Activated CD4-positive, alpha-beta T cell treated with anti-CD3 and anti-CD28 coated beads, Interleukin-2, amount 50 U/mL, for 48 hours (primary cell): ENCODE measurements around the gene TNFAIP2.
A peak's percentile ranks its signal among the peaks of the same experiment; 100 is the strongest.
"Not testable (repeated sequence)": the region's sequence is repeated elsewhere in the genome, so short reads cannot be mapped to it uniquely, and the experiment has no call there.

ENCODE experiments used
- DNase-seq, 2 experiments: peaks; one replicate each; pipeline ENCODE4 v3.0.0-alpha.2; 2020

The TNFAIP2 gene

DNA sequence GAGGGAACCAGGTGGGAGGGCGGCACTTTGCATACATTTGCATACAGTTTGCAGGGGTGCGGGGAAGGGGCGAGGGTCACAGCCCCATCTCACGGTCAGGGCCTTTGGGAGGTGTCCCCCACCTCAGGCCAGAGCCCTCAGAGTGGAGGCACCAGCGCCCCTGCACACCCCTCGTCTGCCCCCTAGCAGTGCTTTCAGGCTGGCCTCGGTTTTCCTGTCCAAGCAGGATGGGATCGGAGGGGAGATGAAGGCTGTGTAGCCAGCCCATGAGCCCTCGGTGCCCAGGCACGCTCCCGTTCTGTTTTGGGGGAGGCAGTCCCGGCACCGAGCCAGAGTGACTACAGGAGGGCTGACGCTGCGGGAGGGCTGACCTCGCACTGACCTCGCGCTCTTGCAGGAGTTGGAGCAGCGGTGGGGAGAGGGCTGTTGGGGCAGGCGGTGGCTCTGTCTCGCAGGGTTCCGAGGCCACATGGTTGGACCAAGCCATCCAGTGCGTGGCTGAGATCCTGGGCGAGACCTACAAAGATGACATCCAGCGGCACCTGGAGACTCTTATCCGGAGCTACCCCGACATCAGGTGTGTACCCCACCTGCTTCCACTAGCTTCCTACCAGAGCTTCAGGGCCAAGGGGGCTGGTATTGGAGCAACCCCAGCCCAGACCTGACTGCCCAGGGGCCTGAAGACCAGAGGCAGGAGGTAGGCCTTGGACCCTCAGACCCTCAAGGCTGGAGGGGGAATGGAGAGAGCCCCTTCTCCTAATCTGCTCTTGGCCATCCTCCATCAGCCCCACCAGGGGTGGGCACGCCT, 15.1 kb upstream of the TNFAIP2 start:
- DNase-seq = no peak

DNA sequence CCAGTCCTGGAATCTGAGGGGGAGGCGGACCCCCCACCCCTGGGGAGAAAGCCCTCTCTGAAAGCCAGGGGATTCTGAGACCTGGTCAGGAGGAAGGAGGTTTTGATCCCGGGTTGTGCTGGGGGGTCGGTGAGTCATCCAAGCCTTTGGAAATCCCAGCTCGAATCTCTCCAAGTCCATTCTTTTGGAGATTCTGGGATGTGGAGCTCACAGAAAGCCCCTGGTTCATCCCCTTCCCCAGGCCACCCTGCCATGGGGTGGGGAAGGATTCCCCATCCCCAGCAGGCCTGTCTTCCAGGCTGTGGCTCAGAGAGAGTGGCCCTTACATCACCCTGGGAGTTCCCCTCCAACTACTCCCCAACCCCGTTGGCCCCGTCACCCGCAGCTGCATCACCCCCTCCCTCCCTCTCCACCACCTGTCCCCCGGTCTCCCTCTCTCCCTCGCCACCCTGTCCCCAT, 14.5 kb upstream of the TNFAIP2 start:
- DNase-seq = peak; percentile 28 to 38

DNA sequence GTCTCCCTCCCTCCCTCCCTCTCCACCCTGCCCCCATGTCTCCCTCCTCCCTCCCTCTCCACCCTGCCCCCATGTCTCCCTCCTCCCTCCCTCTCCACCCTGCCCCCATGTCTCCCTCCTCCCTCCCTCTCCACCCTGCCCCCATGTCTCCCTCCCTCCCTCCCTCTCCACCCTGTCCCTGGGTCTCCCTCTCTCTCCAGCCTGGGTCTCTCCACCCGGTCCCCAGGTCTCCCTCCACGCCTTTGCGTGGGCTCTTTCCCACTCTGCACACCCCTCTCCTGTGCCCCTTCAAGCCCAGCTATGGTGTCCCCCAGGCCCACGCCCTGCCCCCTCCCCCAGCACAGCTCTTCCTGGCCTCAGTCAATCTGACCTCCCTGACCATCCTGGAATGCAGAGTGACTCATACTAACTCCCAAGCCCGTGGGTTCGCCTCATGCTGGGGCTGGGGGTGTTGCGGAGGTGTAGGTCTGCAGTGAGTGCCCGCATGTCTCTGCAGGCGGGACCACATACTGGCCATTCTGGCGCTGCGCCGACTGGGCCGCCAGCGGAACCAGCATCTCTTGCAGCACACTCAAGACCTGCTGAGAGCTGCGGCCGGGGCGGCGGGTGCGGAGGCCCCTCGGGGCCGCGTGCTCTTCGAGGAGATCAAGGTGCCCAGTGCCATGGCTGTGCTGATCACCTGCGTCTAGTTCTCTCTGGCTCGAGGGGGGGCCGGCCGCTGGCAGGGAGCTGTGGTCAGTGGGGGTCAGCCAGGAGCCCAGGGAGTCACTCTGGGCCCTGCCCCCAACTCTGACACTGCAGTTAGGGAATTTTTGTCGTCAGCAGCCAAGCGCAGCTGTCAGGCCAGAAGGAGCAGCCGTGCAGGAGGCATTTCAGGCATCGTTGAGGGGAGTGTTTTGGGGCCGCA, 13.5 kb upstream of the TNFAIP2 start:
- DNase-seq = no peak

DNA sequence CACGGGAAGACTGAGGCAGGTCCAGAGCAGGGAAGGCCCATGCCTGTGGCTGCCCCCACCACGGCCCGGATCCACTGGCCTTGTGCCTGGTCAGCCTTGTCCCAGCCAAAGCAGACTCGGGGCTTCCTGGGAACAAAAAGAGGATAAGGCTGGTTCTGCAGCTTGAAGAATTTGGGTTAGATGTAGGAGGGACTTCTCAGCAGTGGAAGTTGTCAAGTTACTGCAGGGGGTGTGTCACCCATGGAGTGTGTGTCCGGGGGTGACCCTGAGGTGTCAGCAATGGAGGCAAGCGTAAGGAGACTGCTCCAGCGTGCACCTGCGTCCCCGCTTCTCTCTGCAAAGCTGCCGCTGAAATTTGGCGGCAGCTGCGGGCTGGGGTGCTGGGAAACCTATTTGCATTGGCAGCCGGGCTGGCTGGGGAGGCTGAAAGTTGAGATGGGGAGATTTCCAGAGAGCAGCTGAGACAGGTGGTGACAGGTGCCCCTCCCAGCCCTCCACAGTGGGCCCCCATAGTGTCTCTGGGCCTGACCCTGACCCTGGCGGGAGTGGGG, 12.5 kb upstream of the TNFAIP2 start:
- DNase-seq = no peak

DNA sequence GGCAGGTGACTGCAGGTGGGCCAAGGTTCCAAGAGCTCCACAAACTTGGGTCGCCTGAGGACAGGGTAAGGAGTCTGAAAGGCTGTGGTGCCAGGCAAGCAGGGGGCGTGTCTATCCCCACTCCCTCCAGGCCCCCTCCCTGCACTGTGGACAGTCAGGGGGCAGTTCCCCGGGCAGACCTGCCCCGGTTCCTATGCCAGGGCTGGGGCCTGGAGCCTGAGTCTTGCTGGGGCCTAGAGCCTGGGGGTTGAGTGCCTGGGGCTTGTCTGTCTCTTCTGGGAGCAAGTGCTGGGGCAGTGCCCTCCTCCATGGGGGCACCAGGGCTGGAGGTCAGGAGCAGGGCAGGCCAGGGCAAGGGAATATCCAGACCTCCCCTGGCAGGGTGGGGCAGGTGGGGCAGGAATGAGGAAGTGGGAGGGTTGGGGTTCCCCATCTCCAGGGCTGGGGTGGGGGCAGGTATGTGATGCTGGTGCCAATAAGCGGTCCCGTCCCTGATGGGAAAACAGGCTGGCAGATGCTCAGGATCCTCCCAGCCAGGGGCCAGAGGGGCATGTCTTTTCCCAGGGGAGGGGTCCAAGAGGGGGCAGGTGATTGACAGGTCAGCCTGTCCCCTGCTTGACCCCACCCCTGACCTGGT, 11.9 kb upstream of the TNFAIP2 start:
- no peak for DNase-seq

DNA sequence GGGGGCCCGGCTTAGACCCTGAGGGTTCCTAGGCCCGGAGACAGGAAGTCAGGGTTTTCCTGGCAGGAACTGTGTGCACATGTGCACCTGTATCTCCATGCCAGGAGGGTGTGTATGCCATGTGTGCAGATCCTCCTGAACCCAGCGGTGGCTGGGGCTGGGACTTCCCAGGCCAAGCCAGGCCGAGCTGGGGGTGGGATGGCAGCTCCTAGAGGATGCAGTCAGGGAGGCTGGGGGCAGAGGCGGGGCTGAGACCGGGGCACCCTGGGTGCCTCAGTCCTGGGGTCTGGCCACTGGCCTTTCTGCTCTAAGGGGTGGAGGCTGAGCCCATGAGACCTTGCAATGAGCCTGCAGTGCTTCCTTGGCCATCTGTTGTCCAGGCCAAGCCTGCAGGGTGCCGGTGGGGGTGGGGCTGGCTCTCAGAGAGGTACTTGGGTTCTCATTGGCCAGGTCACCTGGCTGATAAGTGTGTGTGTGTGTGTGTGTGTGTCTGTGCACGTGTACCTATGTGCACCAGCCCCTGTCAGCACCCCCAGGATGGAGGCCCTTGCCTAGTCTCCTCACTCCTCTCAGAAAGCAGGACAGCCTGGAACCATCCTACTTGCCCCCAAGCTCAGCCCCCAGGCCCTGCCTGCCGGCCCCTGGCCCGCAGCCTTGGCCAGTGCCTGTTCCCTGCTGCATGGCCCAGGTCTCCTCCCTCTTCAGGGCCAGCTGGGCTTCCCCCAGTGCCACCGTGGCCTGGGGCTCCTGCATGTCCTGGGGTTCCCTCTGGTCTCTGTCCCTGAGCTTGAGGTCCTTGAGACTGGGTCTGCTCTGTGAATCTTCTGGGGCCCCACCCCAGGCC, 10.6 kb upstream of the TNFAIP2 start:
- no peak for DNase-seq

DNA sequence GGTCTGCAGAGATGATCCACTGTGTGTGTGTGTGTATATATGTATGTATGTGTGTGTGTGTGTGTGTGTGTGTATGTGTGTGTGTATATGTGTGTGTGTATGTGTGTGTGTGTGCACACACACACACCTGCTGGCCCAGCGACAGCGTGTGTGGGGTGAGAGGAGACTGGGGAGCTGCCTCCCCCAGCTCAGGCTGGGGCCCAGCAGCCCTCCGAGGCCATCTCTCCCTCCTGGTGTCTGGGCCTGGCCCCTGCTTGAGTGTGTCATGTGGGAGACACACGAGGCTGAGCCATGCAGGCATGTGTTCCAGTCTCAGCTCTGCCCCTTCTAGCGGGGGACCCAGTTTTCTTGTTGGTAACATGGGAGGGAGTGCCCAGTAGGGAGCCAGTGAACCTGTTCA, 10.0 kb upstream of the TNFAIP2 start:
- no peak for DNase-seq

DNA sequence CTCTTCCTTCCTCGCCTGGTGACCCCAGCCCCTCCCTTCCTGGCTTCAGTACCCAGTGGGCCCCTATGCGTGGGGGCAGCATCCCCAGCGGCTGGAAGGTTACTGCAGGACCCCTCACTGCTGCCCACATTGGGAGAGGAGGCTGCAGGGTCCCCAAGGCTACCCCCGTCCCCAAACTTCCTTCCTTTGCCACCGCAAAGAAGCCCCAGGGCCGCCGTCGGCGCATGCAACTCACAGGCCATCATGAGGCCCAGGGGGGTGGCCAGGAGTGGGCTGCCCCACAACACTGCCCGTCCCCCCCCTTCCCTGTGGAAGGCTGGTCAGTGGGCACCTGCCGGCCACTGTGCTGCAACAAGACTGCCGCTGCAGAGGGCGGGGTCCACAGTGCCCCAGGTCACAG, 9.5 kb upstream of the TNFAIP2 start:
- DNase-seq = no peak

DNA sequence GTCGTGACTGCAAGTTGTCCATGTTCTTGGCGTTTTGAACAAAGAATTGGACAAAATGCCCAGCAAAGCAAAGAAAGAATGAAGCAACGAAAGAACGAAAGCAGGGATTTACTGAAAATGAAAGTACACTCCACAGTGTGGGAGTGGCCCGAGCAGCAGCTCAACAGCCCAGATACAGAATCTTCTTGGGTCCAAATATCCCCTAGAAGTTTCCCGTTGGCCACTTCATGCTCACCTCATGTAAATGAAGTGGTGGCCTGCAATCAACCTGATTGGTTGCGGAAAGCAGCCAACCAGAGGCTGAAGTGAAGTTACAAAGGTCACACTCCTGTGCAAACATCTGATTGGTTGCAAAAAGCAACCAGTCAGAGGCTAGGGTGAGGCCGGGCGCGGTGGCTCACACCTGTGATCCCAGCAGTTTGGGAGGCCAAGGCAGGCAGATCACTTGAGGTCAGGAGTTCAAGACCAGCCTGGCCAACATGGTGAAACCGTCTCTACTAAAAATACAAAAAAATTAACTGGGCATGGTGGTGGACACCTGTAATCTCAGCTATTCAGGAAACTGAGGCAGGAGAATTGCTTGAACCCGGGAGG, 8.1 kb upstream of the TNFAIP2 start:
- not testable (repeated sequence) for DNase-seq

DNA sequence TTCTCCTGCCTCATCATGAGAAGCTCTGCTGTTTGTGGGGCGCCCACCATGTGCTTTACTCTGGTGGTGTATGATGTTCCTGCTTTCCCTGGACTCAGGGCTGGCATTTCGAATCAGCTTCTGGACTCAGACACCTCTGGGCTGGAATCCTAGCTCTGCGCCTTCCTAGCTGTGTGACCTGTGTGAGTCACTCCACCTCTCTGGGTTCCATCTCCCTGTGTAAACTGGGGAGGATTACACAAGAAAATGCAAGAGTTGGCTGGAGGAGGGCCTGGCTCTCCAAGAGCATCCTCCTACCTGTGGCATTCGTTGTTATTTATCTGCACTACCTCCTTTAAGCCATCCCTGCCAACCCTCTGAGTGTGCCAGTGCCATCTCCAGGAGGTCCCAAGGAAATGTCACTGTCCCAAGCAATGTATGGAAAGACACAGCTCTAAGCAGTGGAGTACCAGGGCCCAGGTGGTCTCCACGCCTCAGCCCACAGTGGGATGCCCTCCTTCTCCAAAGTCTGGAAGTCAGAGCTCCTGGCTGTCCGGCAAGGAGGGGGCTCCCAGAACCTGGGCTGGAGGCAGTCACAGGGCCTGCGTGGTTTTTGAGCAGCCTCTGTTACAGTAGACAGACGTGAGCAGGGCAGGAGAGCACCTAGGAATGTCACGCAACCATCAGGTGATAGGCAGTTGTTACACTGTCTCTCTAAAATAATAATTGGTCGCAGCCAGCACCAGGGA, 7.3 kb upstream of the TNFAIP2 start:
- DNase-seq = no peak

DNA sequence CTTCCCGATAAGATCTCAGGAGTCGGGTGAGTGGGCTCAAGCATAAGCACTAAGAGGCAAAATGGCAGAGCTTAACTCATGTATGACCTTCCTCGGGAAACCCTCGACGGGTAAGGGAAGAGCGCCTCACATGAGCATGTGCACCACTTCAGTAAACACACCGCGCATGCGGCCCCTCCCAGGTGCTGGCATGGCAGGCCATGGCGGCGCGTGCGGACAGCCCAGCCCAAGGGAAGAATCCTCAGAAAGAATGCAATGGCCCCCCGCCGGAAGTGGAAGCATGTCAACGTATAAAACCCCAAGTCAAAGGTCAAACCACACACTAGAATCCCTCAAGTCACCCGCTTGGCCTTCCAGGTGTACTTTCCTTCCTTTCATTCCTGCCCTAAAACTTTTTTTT, 6.6 kb upstream of the TNFAIP2 start:
- no peak for DNase-seq

DNA sequence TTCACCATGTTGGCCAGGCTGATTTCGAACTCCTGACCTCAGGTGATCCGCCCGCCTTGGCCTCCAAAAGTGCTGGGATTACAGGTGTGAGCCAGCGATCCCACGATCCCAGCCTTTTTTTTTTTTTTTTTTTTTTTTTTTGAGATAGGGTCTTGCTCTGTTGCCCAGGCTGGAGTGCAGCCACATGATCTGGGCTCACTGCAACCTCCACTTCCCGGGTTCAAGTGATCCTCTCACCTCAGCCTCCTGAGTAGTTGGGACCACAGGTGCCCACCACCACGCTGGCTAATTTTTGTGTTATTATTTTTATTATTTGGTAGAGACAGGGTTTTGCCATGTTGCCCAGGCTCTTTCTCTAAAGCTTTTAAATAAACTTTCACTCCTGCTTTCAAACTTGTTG, 5.8 kb upstream of the TNFAIP2 start:
- DNase-seq = not testable (repeated sequence)

DNA sequence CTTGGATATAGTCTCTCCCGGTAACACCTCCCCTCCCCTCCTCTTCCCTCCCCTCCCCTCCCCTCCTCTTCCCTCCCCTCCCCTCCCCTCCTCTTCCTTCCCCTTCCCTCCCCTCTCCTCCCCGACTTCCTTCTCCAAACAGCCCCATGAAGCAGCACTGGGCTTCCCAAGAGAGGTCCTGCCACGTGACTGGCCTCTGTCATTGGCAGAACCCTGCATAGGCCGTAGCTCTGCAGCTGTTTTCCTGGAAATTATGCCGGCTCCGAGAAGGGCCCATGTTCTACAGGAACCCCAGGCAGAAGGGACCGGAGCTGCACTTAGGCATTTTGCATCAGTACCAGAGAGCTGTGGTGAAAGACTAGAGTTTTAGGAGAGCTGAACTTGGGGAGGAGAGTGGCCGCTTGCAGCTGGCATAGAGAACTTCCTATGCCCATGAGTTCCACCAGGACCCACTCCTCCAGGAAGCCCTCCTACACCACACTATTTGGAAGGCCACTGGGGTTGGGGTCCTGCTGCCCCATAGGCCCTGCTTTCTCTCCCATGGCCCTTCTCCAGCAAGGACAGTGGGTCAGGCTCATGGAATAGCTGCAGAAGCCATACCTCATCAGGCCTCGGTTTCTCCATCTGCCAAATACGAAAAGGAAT, 5.1 kb upstream of the TNFAIP2 start:
- no peak for DNase-seq

DNA sequence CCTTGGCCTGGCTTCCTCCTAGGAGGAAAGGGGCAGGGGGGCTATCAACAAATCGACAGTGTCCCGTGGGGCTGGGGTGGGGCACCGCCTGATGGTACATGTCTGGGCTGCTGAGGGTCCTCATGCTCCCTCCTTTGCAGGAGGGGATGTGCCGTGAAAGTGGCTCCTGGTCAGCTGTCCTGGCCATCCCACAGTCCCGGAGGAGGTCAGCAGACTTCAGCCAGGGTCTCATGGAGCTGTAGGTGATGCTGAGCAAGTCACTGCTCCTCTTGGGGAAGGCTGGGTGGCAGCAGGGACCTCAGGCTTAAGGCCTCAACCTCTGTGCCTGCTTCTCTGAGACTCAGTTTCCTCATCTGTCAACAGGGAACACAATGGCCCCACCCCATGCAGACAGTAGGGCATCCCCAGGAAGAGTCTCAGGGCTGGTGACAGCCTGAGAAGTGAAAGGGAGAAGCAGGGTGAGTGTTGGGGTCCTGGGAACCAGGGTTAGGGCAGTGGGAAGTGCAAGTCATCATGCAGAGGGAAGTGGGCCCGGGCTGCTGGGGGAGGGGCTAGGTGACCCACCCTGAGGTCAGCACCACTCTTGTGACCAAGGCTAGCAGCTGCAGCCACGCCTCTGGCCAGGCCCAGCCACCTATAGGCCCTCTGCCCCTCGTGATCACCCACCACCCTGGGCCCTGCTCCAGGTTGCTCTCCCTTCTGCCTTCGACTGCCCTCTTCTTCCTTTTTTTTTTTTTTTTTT, 4.4 kb upstream of the TNFAIP2 start:
- DNase-seq = no peak

DNA sequence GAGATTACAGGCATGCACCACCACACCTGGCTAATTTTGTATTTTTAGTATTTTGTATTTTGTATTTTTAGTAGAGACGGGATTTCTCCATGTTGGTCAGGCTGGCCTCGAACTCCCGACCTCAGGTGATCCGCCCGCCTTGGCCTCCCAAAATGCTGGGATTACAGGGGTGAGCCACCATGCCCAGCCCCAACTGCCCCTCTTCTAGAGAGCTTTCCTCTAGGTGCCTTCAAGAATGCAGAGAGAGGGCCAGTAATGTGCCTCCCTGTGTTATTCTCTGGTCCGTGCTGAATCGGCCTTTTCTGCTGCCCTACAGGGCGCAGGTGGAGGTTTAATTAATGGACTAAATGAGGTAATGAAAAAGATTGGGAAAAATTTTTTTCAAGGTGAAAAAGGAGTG, 3.7 kb upstream of the TNFAIP2 start:
- DNase-seq = not testable (repeated sequence)

DNA sequence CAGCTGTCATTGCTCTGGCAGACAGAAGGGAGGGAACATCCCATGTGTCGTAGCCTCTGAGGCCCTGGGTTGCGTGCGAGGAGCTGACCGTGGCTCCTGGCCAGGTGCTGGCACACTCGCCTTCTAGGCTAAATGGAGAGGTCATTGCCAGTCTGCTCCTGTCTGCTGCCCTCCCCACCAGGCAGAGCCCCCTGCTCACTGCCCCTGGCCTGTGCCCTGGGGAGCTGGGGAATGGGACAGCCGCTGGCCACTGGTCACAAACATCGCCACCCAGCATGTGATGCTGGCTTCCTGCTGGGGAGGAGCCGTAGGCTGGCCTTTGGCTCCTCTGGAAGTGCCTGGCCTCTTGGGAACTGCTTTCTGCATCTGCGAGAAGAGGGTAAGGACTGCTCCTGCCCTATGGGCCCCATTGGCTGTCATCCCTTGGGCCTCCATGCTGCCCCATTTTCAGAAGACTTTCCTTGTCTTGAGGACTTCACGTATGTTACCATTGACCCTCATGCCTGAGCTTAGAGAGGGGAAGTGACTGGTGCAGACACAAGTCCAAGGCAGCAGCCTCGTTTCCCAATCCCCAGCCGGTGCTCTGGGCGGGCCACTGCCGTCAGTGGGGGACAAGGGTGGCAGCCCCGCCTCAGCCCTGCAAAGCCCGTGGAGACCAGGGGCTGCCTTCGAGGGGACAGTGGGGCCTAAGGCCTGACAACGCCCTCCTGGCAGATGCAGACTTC, 2.0 kb upstream of the TNFAIP2 start:
- DNase-seq = no peak

DNA sequence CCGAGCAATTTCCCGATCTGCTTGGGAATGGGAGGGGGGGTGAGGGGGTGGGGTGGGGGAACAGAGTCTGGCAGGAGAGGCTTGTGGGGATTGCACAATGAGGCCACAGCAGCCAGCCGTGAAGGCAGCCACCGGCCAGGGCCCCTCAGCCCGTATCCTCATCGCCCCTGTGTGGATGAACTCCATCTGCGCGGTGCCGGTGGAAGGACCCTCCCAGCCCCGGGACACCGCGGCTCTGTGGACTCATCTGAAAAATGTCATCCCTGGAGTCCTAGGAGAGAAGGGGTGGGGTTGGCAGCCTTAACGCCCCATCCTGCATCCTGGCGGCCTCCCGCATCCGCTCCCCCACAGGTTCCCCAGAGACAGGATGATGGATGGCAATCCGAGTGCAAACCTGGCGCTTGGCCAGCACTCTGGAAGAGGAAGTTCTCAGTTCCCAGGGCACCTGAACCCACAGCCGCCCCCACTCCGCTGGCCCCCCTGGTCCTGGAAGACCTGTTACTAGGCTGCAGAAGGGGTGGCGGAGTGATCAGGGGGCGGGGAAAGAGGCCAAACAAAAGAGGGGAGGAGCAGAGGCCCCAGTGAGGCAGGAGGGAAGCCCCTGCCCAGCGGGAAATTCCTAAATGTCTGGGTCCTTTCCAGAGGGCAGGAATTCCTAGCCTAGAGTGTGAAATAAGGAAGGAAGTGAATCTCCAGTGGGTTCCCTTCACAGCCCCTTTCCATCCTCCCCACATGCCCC, 1.2 kb upstream of the TNFAIP2 start:
- DNase-seq = no peak

DNA sequence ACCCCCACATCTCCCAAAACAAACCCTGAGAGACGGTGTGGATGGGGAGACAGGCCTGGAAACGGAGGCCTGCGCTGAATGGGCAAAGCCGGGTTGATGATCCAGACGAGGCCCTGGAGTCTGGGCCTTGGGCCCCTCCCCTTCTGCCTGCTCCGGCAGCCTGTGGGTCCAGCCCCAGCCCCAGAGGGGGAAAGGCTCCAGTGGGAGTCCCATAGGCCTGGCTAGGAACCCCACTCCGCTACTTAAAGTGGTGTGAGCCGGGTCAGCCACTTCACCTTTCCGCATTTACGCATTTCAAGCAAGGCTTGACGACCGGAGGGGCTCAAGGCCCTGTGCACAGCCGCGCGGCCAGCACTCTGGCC, 695 bp upstream of the TNFAIP2 start:
- no peak for DNase-seq
